ENCODE measurements around the gene SLC24A5. TPM values are rescaled to one million over a fixed set of nuclear protein-coding genes. Genes with fewer than 3 reads are reported as not detected.

Gene SLC24A5
- total RNA-seq, 4 donors from 2014 or later: not detected

DNA sequence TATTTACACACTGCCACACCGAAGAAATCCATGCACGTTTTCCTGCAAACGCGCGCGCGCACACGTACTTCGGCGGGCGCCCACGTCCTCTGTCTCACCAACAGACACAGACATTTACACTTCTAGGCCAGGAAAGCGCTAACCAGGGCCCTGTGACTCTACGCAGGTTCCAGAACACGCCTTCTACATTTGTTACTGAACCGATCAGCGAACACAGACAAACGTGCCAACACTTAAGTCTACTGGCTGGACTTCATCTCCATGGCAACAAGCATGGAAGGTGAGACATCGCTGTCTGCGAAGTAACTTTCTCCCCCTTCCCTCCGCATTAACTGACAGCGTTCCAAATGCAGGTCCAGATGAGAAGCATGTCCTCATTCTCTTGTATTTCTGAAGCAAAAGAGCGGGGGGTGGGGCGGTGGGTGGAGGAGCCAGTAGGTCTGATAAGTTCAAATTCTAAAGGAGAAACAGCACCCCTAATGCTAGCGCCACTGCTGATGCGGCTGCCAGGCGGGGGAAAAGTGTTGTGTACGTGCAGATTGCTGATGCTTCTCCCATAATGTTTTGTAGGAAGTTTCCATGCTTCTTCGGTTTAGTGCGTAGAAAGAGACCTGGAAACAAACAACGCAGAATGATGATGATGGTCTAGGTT, 70.9 kb downstream of the SLC24A5 start, which contains the start of gene CTXN2:
Gene CTXN2, plus strand, starts transcription at position 92 of the 652 bp plus-strand sequence. CDS start 9,636 bp downstream, outside the sequence.
- Histone ChIP-seq H3K4me3 (no peak within 1 kb of the TSS), H3K9me3 (no peaks in the 10 kb centered on the region), H3K27ac (no peak within 1 kb of the TSS), H3K27me3 (peaks cover 3 to 11% (median 4%) of the 10 kb centered on the region in 3 donors), H3K36me3 (no peaks in the 10 kb centered on the region), H3K4me1 (no peaks in the 10 kb centered on the region)
- TF ChIP-seq, protein P1, sequence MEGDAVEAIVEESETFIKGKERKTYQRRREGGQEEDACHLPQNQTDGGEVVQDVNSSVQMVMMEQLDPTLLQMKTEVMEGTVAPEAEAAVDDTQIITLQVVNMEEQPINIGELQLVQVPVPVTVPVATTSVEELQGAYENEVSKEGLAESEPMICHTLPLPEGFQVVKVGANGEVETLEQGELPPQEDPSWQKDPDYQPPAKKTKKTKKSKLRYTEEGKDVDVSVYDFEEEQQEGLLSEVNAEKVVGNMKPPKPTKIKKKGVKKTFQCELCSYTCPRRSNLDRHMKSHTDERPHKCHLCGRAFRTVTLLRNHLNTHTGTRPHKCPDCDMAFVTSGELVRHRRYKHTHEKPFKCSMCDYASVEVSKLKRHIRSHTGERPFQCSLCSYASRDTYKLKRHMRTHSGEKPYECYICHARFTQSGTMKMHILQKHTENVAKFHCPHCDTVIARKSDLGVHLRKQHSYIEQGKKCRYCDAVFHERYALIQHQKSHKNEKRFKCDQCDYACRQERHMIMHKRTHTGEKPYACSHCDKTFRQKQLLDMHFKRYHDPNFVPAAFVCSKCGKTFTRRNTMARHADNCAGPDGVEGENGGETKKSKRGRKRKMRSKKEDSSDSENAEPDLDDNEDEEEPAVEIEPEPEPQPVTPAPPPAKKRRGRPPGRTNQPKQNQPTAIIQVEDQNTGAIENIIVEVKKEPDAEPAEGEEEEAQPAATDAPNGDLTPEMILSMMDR (IDR thresholded peaks at IDR 0.05 in 4 of 5, conservative IDR thresholded peaks at IDR 0.05 in 1 of 5): no peak
- TF ChIP-seq POLR2A (IDR thresholded peaks at IDR 0.05): no peak
- in situ Hi-C loops (cut with MboI; ENCODE audit: low sequenced_read_pairs in 4 of 4) (no loop called here), intact Hi-C loops (cut with DNase I; ENCODE audit: low total_unique reads) (no loop called here)
- DNase-seq (no peak), ATAC-seq (no peak)

Other genes with a start within 250 kb of the SLC24A5 start
- 1 to 10 TPM in 2 of 4 donors, under 1 TPM in 2; 0.29 to 4.9 (median 1.9) TPM for gene MYEF2, start 57.3 kb downstream of the SLC24A5 start, total RNA-seq
- not detected for gene CTXN2, start 70.7 kb downstream of the SLC24A5 start, total RNA-seq
- gene SLC12A1, start 85.3 kb downstream of the SLC24A5 start, total RNA-seq: not detected
- 10 to 100 TPM; 40.0 to 73.0 (median 45.0) TPM for gene DUT, start 210.4 kb downstream of the SLC24A5 start, total RNA-seq

Data from gastrocnemius medialis (tissue), 4 donors.